Measurements from ENCODE around the gene HJURP.

GRCh38 chr2:233813236-233814055, 40.9 kb downstream of the HJURP start:
- TF ChIP-seq MAX (IDR thresholded peaks at IDR 0.05) (no peak), NFE2L2 (conservative IDR thresholded peaks at IDR 0.05; ENCODE audit: low read length) (no peak)
